Bronchial epithelial cell (primary cell): ENCODE measurements around the gene CELSR2. TPM values are rescaled to one million over a fixed set of nuclear protein-coding genes. Genes with fewer than 3 reads are reported as not detected.
A peak's percentile ranks its signal among the peaks of the same experiment; 100 is the strongest.

ENCODE experiments used
- DNase-seq: peaks from one replicate; pipeline ENCODE4 v3.0.0-alpha.2; 2010; ENCODE audit warnings: low read depth
- FAIRE-seq: peaks from 2 replicates; lab custom pipeline; 2011; peaks lifted over from hg19 to GRCh38; lab: Jason Lieb, UNC
- H3K27me3 ChIP-seq: 2 replicates; pipeline ENCODE4 v1.5.1; 2011; ENCODE audit warnings: low read length; ENCODE audit not compliant: control insufficient read depth, insufficient read depth
- H3K36me3 ChIP-seq: 2 replicates; pipeline ENCODE4 v1.5.1; 2011; ENCODE audit warnings: low read length; ENCODE audit not compliant: control insufficient read depth, insufficient read depth
- H3K4me3 ChIP-seq: 2 replicates; pipeline ENCODE4 v1.5.1; 2011; ENCODE audit warnings: mild to moderate bottlenecking, low read depth, low read length, control low read depth
- total RNA-seq: library from RNA; depleted of rRNA; stranded (reverse); fragments of >200 nt; gene quantifications from 2 replicates; pipeline ENCODE4 v1.2.1, GENCODE V29; 2014
- TF ChIP-seq, protein P1 (sequence below): IDR thresholded peaks from 2 replicates; pipeline ENCODE4 v1.5.1; 2011; ENCODE audit warnings: mild to moderate bottlenecking, moderate library complexity, low read length, control low read depth, inconsistent platforms; ENCODE audit not compliant: insufficient read depth, severe bottlenecking

Gene CELSR2
- total RNA-seq, 1 donor from 2014 or later = 9.2 TPM

- TF ChIP-seq, protein P1, sequence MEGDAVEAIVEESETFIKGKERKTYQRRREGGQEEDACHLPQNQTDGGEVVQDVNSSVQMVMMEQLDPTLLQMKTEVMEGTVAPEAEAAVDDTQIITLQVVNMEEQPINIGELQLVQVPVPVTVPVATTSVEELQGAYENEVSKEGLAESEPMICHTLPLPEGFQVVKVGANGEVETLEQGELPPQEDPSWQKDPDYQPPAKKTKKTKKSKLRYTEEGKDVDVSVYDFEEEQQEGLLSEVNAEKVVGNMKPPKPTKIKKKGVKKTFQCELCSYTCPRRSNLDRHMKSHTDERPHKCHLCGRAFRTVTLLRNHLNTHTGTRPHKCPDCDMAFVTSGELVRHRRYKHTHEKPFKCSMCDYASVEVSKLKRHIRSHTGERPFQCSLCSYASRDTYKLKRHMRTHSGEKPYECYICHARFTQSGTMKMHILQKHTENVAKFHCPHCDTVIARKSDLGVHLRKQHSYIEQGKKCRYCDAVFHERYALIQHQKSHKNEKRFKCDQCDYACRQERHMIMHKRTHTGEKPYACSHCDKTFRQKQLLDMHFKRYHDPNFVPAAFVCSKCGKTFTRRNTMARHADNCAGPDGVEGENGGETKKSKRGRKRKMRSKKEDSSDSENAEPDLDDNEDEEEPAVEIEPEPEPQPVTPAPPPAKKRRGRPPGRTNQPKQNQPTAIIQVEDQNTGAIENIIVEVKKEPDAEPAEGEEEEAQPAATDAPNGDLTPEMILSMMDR = no peak
- no peaks in the 10 kb centered on the region for H3K27me3 ChIP-seq
- H3K36me3 ChIP-seq = no peaks in the 10 kb centered on the region
- H3K4me3 ChIP-seq = no peak overlapping the region
- DNase-seq (no peak), FAIRE-seq (no peak)
These were observed 41.8 kb upstream of the CELSR2 start for GRCh38 chr1:109207467-109208103.

- H3K27me3 ChIP-seq = no peaks in the 10 kb centered on the region
- DNase-seq (peak; percentile 30), FAIRE-seq (no peak)
- TF ChIP-seq, protein P1 = no peak
- no peak overlapping the region for H3K4me3 ChIP-seq
- H3K36me3 ChIP-seq = no peaks in the 10 kb centered on the region
These were observed 40.9 kb upstream of the CELSR2 start for GRCh38 chr1:109208394-109208793.

DNA sequence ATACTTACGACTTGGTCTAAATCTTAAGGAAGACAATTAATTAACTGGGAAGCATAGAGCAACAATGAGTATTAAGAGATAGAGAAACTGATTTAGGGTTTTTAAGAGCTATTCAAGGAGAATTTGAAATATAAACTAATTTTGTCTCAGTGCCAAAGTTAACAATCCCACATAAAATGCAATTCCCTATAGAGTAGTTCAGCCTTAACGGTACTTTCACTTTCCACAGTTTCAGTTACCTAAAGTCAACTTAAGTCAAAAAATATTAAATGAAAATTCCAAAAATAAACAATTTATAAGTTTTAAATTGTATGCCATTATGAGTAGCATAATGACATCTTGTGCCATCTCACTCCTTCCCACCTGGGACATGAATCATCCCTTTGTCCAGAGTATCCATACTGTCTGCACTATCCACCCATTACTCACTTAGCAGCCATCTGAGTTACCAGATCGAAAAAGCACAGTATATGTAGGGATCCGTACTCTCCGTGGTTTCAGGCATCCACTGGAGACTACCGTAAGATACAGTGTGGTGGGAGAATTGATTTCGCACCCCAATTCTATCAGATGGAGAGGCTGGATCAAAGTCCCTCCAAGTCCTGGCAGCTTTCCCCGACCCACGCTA lies 40.4 kb upstream of the CELSR2 start:
- DNase-seq (peak; percentile 72), FAIRE-seq (no peak)
- Histone ChIP-seq H3K36me3 (no peaks in the 10 kb centered on the region), H3K27me3 (no peaks in the 10 kb centered on the region), H3K4me3 (no peak overlapping the region)
- TF ChIP-seq, protein P1 = no peak

DNA sequence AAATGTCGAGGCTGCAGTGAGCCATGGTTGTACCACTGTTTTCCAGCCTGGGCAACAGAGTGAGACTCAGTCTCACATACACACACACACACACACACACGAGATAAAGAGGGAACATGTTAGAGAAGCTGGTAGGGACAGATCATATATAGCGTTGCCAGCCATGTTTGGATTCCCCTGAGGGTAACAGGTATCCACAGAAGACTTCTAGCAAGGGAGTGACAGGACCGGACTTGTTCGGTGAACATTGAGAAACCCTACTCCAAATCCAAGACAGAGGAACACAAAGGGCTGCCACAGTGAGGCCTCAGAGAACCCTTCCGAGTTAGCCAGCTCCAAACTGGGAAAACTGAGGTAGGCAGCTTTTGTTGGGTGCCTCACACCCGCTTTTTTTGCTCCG lies 39.3 kb upstream of the CELSR2 start:
- Histone ChIP-seq H3K36me3 (no peaks in the 10 kb centered on the region), H3K4me3 (no peak overlapping the region), H3K27me3 (no peaks in the 10 kb centered on the region)
- TF ChIP-seq, protein P1 = no peak
- FAIRE-seq (no peak), DNase-seq (peak; percentile 92)

DNA sequence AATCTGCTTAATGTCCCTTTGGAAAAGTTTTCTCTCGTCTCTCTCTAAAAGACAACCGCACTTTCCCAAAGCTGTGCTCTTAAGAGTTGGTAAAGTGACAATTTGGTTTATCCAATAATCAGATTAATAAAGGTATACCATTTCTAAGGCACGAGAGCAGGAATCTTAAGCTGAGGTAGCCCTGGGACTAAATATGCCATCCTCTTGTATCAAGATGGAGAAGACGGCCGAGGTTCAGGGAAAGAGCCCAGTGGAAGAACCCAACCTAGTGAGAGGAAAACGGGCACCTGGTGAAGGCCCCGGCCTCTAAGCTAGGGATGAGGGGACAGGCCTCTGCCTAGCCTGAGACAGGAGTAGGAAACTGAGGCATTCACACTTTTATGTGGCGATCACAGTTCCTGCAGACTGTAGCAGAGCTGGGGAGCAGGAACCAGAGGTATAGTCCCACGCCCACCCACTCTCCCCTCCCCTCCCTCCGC lies 36.0 kb upstream of the CELSR2 start:
- Histone ChIP-seq H3K4me3 (peak overlapping the region; percentile 96), H3K36me3 (peaks cover 9% of the 10 kb centered on the region), H3K27me3 (no peaks in the 10 kb centered on the region)
- FAIRE-seq (no peak), DNase-seq (no peak)
- TF ChIP-seq, protein P1 = no peak
